K562 (cell line): ENCODE measurements around the gene CTIF.

Source experiments
- BRF1 ChIP-seq: IDR thresholded peaks from 3 replicates; pipeline ENCODE4 v1.6.1; 2011; ENCODE audit warnings: borderline replicate concordance, mild to moderate bottlenecking; ENCODE audit not compliant: insufficient read length; ENCODE audit errors: extremely low read depth
- DLX4 ChIP-seq: fragments of 250-450 bp; sonication (Bioruptor Pico); IDR thresholded peaks from 2 replicates; pipeline ENCODE4 v1.6.1; 2021; ENCODE audit warnings: mild to moderate bottlenecking
- ESRRA ChIP-seq: fragments of 450-650 bp; IDR thresholded peaks from 2 replicates; pipeline ENCODE4 v1.6.1; 2014; ENCODE audit warnings: low read depth, mild to moderate bottlenecking, moderate library complexity, borderline replicate concordance
- FOXA1 ChIP-seq: fragments of 450-650 bp; IDR thresholded peaks from 2 replicates; pipeline ENCODE4 v1.6.1; 2016; ENCODE audit warnings: mild to moderate bottlenecking, borderline replicate concordance
- MAZ ChIP-seq, 2 experiments: fragments of 450-650 bp in 1 of 2; sonication (generic) in 1 of 2; formaldehyde crosslinking; IDR thresholded peaks in 1 of 2; conservative IDR thresholded peaks in 1 of 2; 2 replicates each; pipeline versions ENCODE4 v1.4.0 to v1.5.0; 2020; ENCODE audit warnings: mild to moderate bottlenecking in 1 of 2, missing genetic modification reagents in 1 of 2
- SETDB1 ChIP-seq: IDR thresholded peaks from one replicate; pipeline ENCODE4 v1.6.1; 2012; ENCODE audit warnings: low read length, control low read depth, inconsistent platforms
- U2AF1 ChIP-seq: fragments of 200-400 bp; formaldehyde crosslinking; optimal IDR thresholded peaks from 2 replicates; pipeline ENCODE3; 2017; ENCODE audit warnings: mild to moderate bottlenecking, low read depth, low read length, moderate library complexity
- ZBTB43 ChIP-seq: sonication (generic); formaldehyde crosslinking; IDR thresholded peaks from 2 replicates; pipeline ENCODE4 v1.8.0; 2023; ENCODE audit warnings: mild to moderate bottlenecking, missing genetic modification reagents

GRCh38 chr18:48531908-48532307 lies 6.9 kb upstream of the CTIF start:
- TF ChIP-seq FOXA1 (no peak), ESRRA (no peak), ZBTB43 (CRISPR knock-in tag) (no peak), BRF1 (no peak), U2AF1 (no peak), DLX4 (no peak), MAZ (CRISPR knock-in tag; conservative IDR thresholded peaks at IDR 0.05 in 1 of 2, IDR thresholded peaks at IDR 0.05 in 1 of 2) (no peak), SETDB1 (no peak)
